Measurements from ENCODE around the gene APOM.

APOM gene

DNA sequence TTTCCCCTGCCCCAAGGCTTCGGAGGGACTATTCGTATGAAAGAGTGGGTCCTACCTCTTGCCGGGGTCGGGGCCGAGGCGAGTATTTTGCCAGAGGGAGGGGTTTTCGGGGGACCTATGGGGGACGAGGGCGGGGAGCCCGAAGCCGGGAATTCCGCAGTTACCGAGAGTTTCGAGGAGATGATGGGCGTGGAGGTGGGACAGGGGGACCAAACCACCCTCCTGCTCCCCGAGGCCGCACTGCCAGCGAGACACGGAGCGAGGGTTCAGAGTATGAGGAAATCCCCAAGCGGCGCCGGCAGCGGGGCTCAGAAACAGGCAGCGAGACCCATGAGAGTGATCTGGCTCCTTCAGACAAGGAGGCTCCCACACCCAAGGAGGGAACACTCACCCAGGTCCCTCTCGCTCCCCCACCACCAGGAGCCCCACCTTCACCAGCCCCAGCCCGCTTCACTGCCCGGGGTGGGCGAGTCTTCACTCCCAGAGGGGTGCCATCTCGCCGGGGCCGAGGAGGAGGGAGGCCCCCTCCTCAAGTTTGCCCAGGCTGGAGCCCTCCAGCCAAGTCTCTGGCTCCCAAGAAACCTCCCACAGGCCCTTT, 23.9 kb upstream of the APOM start:
- DNase-seq = no peak

- DNase-seq = no peak
Measured at GRCh38 chr6:31632279-31632946, 23.3 kb upstream of the APOM start.

DNA sequence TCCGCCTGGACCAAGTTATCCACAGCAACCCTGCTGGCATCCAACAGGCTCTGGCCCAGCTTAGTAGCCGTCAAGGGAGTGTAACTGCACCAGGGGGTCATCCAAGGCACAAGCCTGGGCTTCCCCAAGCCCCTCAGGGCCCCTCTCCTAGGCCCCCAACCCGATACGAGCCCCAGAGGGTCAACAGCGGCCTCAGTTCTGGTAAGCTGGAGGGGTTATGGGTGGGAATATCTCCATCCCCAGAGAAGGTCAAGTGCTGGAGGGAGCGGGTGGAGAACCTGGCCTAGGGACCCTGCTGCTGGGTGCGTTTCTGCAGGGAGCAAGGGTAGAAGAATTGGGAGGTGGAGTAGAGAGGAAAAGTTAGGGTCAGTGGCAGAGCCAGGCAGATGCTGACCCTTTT, 22.2 kb upstream of the APOM start:
- DNase-seq = no peak

GRCh38 chr6:31634131-31634530, 21.6 kb upstream of the APOM start:
- no peak for DNase-seq

DNA sequence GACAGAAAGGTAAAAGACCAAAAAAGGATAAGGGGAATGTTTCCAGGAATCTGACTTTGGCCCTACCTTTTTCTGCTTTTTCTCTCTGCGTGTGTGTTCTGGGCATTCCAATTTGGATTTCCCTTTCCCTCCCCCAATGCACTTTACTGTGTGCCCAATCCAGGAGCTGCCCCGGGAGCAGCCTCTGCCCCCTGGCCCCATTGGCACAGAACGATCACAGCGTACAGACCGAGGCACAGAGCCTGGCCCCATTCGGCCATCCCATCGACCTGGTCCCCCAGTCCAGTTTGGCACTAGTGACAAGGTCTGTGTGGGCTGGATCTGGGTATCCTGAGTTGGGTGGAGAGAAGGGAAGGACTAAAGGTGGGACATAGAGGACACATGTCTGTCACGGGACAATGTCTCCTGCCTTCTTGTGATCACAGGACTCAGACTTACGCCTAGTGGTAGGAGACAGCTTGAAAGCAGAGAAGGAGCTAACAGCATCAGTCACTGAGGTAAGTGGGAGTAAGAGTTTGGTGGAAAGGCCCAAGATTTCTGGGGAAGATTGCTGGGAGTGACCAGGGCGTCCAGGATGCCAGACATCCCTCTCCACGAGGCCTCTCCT, 20.6 kb upstream of the APOM start:
- no peak for DNase-seq

DNA sequence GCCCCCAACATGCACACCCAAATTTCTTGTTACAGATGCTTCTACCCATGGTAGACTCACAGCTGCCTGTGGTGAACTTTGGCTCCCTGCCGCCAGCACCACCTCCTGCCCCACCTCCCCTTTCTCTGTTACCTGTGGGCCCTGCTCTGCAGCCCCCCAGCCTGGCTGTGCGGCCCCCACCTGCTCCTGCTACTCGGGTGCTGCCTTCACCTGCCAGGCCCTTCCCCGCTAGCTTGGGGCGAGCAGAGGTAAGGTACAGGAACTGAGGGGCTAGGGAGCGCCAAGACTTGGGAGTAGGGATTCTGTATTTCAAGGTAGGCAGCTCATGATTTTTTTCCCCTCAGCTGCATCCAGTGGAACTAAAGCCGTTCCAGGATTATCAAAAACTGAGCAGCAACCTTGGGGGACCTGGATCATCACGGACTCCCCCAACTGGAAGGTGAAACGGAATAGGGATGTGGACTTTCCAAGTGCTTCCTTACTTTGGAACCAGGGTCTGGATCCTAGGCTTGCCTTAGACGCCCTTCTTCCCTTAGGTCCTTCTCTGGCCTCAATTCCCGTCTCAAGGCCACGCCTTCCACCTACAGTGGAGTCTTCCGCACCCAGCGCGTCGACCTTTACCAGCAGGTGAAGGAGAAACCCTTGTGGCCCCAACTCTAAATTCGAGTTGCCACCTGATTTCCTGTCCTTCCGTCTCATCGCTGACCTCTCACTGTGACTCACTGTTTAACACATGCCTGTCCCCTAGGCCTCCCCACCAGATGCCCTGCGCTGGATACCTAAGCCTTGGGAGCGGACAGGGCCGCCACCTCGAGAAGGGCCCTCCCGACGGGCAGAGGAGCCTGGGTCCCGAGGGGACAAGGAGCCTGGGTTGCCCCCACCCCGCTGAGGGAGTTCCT, 18.7 kb upstream of the APOM start:
- no peak for DNase-seq

- no peak for DNase-seq
Measured at GRCh38 chr6:31639043-31639442, 16.7 kb upstream of the APOM start.

DNA sequence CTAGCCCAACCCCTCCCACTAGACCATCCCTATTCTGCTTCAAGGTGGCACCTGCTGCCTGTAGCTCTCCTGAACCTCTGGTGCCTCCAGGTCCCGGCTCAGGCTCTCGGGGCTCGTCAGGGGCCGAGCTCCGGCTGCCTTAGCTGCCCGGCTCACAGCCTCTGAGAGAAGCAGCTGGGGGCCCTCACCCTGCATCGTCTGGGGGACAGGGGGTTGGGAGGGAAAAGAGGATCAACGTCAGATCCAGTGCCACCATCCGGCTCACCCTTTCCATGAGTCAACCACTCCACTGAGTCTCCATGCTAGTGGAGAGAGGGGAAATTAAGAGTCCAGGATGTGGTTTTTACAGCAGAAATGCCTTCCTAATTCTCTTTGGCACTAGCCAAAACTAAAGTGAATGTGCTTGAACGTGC, 16.2 kb upstream of the APOM start:
- DNase-seq = peak; percentile 57

GRCh38 chr6:31640612-31641011, 15.1 kb upstream of the APOM start:
- no peak for DNase-seq

- DNase-seq = no peak
Measured at GRCh38 chr6:31641370-31641769, 14.3 kb upstream of the APOM start.

- DNase-seq = no peak
Measured at GRCh38 chr6:31642798-31643570, 12.7 kb upstream of the APOM start.

DNA sequence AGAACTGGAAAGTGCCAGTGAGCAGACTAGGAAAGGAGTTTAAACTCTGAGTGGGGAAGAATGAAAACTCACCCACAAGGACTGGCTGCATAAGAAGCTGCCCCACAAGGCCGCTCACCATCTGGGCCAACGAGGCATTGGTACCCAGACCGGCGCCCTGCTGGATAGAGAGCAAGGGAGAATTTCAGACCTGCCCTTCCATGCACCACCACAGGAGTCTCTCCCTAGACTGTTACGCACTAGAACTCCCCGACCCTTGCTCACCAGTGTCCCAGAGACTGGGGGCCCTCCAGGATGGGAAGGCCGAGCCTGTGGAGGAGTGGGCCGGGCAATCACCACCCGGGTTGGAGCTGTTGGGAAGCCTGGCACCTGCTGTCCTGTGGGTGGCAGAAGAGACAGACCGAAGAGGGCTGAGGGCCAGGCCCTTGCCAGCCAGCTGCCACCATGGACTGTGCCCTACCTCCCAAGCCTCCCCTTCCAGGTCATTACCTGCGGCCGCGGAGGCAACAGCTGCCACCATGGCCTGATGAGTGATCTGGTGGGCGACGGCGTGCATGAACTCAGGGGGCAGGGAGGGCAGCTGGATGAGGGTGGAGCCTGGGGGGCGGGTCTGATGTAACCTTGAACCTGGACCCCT, 11.8 kb upstream of the APOM start:
- DNase-seq = no peak

DNA sequence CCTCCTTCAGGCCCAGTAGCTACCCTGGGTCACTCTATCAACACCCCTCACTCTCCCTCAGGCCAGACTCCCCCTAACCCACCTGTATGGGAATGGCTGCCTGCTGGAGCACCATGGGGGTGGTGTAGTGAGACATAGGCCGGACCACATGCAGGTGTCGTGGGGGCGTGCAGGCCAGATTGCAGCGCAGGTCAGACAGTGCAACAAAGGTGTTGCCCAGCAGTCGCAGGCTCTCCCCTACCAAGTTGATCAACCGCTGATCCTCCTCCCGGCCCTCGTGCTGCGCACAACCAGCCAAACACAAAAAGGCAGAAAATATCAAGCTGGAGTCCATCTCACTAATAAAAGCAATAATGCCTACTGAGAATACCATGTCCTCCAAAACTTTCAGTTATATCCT, 10.4 kb upstream of the APOM start:
- DNase-seq = no peak

DNA sequence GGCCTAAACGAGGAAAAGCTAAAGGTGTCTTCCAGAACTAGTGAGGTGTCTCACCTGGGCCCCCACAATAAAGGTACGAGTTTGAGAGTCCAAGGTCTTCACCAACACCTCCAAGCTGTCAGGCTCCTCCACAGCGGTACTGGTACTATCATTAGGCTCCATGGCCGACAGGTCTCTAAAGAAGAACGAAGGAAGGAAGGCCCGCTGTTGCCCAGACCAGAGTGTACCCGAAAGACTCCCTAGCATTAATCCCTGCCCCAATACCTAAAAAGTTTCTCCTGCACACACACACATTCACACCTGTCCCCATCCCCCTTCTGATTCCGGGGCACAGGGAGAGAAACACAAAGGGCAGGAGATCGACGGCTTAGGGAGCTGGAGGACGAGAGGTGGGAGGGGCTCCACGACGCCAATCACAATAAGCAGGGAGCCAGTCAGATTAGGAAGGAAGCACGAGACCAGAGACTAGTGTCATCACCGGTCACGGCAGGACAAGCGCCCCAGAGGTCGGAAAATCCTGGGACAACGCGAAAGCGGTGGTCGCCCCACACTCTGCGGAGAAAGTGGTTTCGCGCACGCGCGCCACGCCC, 4.0 kb upstream of the APOM start:
- peak; percentile 71 for DNase-seq

DNA sequence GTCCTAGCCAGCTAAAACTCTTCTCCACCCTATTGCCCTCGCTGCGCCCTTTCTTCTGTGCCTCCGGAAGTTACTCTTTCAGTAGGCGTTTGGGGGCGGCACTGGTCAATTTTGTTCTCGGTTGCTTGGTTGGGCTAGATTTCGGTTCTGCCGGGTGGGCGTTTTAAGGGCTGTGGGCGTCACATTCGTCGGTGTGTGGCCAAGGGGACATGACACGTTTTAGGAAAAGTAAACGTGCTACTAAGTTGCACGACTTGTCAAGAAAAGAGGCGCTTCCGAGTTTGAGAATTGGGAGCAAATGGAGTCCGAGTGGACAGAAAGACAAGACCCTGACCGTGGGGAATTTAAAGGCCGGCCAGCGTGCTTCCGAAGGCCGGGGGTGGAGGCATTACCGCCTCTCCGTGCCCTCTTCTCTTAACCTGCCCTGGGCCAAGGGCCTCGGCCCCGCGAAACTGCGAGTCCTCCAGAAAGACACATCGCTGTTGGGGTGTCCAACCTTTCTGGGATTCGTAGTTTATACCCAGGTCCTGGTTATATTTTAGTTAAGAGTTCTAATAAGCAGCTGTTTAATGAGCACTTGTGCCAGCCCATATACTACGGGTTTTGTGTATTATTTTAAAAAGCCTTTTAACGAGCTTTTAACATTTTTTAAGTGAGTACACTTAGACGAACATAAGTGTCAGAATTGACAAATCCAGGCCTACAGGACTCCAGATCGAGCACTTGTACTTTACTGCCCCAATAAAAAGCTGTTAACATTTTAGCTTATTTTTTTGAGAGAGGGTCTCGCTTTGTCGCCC, 2.6 kb upstream of the APOM start:
- DNase-seq = peak; percentile 96

GRCh38 chr6:31654574-31655348, 933 bp upstream of the APOM start:
- no peak for DNase-seq

DNA sequence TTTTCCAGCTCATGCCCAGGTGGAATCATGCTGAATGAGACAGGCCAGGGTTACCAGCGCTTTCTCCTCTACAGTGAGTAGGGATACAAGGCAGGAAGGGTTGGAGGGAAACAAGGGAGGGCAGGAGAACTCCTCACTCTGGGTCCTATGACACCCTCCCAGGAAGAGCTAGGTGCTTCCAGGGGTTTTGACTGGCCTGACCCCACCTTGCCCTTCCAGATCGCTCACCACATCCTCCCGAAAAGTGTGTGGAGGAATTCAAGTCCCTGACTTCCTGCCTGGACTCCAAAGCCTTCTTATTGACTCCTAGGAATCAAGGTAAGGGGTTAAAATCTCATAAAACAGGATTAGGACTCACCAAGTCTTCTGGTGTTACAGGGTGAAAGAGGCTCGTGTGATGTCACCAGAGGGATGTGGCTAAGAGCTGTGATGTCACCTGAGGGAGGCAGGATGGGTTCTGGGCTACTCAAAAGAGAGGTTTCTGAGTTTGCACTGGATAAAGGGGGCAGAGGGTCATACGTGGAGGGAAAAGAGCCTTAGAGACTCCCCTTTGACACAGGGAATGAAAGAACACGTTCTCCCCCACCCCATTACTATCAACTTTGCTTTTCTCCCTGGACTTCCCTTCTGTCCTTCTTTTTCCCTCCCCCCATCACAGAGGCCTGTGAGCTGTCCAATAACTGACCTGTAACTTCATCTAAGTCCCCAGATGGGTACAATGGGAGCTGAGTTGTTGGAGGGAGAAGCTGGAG, 1.9 kb downstream of the APOM start:
- no peak for DNase-seq

DNA sequence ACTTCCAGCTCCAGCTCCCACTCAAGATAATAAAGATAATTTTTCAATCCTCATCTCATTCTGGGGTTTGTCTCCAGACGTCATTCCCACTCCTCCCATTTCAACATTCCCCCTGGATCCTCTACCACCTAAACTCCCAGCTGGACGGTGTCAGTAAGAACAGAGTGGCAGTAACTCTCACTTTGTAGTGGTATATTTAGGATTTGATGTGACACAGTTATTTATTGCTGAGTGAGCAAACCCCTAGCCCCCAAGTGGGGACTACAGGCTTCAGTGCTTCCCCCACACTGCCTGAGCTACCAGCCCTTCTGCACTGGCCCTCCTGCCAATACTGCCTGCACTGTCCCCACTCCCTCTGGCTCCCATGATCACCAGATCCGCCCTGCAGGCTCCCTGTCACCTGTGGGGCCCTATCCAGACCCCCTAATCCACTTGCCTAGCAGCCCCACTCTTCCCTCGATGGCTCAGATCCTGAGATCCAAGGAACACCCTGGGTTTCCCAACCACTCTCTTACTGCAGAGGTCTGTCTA, 2.5 kb downstream of the APOM start:
- DNase-seq = no peak

GRCh38 chr6:31658983-31659648, 3.4 kb downstream of the APOM start:
- no peak for DNase-seq

Measured in MV-4-11 (cell line).